ENCODE data around the gene GET4. TPM values are rescaled to one million over a fixed set of nuclear protein-coding genes. Genes with fewer than 3 reads are reported as not detected.
A peak's percentile ranks its signal among the peaks of the same experiment; 100 is the strongest.

The GET4 gene
- total RNA-seq, 3 donors from 2014 or later (not counting 1 experiment from before 2014, with no cell fraction given) = 69.3 to 81.6 (median 73.2) TPM

DNA sequence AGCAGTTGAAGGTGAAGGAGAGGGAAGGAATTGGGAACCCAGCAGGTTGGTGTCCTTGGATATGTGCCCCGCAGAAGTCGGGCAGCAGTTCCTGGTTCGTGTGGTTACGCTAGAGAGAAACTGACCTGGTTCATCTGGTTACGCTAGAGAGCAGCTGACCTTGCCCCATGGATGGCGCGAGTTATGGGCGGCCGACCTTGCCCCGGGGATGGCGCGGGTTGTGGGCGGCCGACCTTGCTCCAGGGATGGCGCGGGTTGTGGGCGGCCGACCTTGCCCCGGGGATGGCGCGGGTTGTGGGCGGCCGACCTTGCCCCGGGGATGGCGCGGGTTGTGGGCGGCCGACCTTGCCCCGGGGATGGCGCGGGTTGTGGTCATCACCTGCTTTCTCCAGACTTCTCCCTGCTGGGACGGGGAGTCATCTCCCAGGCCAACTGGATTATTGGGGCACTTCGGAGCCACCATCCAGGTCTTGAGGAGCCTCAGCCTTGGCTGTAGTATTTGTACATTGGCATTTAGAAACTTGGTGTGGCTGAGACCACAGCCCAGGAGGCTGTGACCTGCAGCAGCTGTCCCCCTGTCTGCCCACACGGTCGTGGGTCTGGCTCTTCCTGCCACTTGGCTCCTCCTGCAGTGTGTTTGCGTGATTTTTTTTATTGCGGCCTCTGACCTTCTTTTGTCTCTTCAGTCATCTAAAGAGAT lies 6.1 kb downstream of the GET4 start:
- intact Hi-C loops (cut with micrococcal nuclease) = no loop called here
- no peak for TF ChIP-seq CTCF (IDR thresholded peaks at IDR 0.05)
- peaks cover 34% of the 10 kb centered on the region for H3K4me1 ChIP-seq (ENCODE audit: control insufficient read depth, insufficient read depth, low read length)
- no peaks in the 10 kb centered on the region for H3K9me3 ChIP-seq (ENCODE audit: control insufficient read depth, insufficient read depth, low read length)
- Mint-ChIP-seq H3K27ac (no peak overlapping the region), H3K27me3 (ENCODE audit: low read depth in 2 of 2) (no peaks in the 10 kb centered on the region), H3K4me3 (no peak overlapping the region), H3K36me3 (no peaks in the 10 kb centered on the region), H3K9me3 (no peaks in the 10 kb centered on the region), H3K4me1 (peaks cover 17 to 30% of the 10 kb centered on the region in 2 donors)
- DNase-seq = no peak
- H3K4me3 ChIP-seq (ENCODE audit: low read length) = no peak overlapping the region
- H3K36me3 ChIP-seq (ENCODE audit: control insufficient read depth, insufficient read depth, low read length) = peaks cover 13% of the 10 kb centered on the region
- H3K27me3 ChIP-seq (ENCODE audit: control insufficient read depth, insufficient read depth, low read length) = no peaks in the 10 kb centered on the region
- no peak for ATAC-seq
- no peak overlapping the region for H3K27ac ChIP-seq (ENCODE audit: low read length)
- WGBS (ENCODE audit: insufficient coverage) = 76% methylated on average over 37 of the region's 37 CpGs

GRCh38 chr7:883055-884021 lies 7.0 kb downstream of the GET4 start:
- H3K36me3 Mint-ChIP-seq = no peaks in the 10 kb centered on the region
- H3K4me1 ChIP-seq (ENCODE audit: control insufficient read depth, insufficient read depth, low read length) = peaks cover 27% of the 10 kb centered on the region
- H3K27ac ChIP-seq (ENCODE audit: low read length) = no peak overlapping the region
- H3K4me3 ChIP-seq (ENCODE audit: low read length) = no peak overlapping the region
- no peak overlapping the region for H3K27ac Mint-ChIP-seq
- TF ChIP-seq CTCF (IDR thresholded peaks at IDR 0.05) = no peak
- no peaks in the 10 kb centered on the region for H3K9me3 Mint-ChIP-seq
- intact Hi-C loops (cut with micrococcal nuclease) = no loop called here
- peaks cover 12 to 23% of the 10 kb centered on the region in 2 donors for H3K4me1 Mint-ChIP-seq
- DNase-seq = no peak
- WGBS (ENCODE audit: insufficient coverage) = 95% methylated on average over 50 of the region's 50 CpGs
- H3K36me3 ChIP-seq (ENCODE audit: control insufficient read depth, insufficient read depth, low read length) = peaks cover 21% of the 10 kb centered on the region
- no peaks in the 10 kb centered on the region for H3K27me3 Mint-ChIP-seq (ENCODE audit: low read depth in 2 of 2)
- no peak for ATAC-seq
- H3K4me3 Mint-ChIP-seq = no peak overlapping the region
- no peaks in the 10 kb centered on the region for H3K27me3 ChIP-seq (ENCODE audit: control insufficient read depth, insufficient read depth, low read length)
- H3K9me3 ChIP-seq (ENCODE audit: control insufficient read depth, insufficient read depth, low read length) = no peaks in the 10 kb centered on the region

DNA sequence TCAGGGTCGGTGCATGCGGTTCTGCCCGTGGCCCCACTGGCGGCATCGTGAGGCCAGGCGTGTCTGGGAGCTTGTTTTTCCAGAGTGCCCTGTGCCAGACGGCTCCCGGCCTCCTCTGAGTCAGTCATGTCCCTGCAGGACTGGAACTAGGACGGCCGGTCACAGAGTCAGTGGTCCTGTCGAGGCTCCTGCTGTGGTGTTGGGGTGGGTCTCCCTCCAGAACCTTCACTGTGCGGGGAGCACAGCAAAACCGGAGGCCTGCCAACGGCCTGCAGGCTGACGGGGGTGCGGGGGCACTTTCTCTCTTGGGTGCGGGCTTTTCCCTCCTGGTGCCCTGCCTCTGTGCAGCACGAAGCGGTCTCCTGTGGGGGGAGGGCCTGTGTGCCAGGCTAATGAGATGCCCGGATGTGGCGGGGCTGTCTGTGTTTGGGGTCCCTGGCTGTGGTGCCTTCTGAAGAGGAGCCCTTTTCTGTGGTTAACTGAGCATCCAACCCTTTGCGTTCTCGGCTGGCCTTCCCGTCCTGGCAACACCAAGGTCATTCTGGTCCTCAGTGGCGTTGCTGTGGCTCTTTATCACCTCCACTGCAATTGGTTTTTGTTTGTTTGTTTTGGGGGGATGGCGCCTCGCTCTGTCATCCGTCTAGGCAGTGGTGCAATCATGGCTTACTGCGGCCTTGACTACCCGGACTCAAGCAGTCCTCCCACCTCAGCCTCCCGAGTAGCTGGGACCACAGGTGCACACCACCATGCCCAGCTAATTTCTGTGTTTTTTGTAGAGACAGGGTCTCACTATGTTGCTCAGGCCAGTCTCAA lies 8.0 kb downstream of the GET4 start:
- Mint-ChIP-seq H3K27me3 (ENCODE audit: low read depth in 2 of 2) (no peaks in the 10 kb centered on the region), H3K27ac (peak overlapping the region in 1 of 2 donors; percentile 23), H3K4me3 (no peak overlapping the region), H3K4me1 (peaks cover 11 to 28% of the 10 kb centered on the region in 2 donors), H3K9me3 (no peaks in the 10 kb centered on the region), H3K36me3 (no peaks in the 10 kb centered on the region)
- Histone ChIP-seq H3K36me3 (ENCODE audit: control insufficient read depth, insufficient read depth, low read length) (peaks cover 26% of the 10 kb centered on the region), H3K4me3 (ENCODE audit: low read length) (no peak overlapping the region), H3K9me3 (ENCODE audit: control insufficient read depth, insufficient read depth, low read length) (no peaks in the 10 kb centered on the region), H3K27me3 (ENCODE audit: control insufficient read depth, insufficient read depth, low read length) (no peaks in the 10 kb centered on the region), H3K27ac (ENCODE audit: low read length) (no peak overlapping the region), H3K4me1 (ENCODE audit: control insufficient read depth, insufficient read depth, low read length) (peaks cover 18% of the 10 kb centered on the region)
- 89% methylated on average over 31 of the region's 31 CpGs for WGBS (ENCODE audit: insufficient coverage)
- DNase-seq = no peak
- no peak for TF ChIP-seq CTCF (IDR thresholded peaks at IDR 0.05)
- ATAC-seq = no peak
- intact Hi-C loops (cut with micrococcal nuclease) = no loop called here

All from natural killer cell (primary cell).